ENCODE measurements around the gene CCRL2. TPM values are rescaled to one million over a fixed set of nuclear protein-coding genes. Genes with fewer than 3 reads are reported as not detected.

The CCRL2 gene
- not detected in 2 replicates for polyA plus RNA-seq (2014; cell fraction: cytosol; rRNA removed)
- polyA plus RNA-seq (2014; cell fraction: nucleus; rRNA removed): not detected in 2 replicates

DNA sequence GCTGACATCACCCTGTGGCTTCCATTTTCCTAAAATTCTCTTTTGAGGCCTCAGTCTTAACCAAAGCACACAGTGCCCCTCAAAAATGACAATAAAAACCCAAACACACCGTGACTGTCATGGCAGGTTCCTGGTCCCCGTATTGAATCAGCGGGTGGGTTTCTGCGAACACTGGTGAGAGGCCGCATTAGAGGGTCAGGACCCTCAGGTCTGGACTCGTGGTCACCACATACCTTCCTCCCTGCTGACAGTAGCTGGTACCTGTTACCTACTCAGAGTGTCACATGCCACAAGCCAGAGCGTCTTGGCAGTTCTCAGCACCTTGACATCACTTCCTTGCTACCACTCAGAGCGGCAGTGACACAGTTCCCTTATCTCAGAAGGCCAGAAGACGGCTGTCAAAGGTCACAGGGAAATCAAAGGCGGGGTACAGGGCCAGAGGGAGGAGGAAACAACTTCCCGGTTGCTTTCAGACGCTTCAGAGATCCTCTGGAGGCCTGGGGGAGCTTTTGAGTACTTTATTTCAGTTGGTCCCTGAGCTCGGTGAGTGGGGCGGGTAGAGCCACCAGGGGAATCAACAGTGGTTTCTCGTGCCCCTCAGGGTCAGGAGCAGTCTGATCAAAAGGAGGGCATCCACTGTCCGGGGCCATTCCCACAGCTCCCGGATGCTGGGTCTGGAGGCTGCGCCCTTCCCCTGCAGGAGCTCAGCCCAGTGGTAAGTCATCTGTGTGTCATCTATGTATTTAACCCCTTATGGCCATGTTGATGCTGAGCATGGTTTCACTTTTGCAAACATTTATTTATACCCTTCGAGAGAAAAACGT lies at the start of gene CCRL2, which contains the start of gene CCR5AS:
CCRL2 (plus strand) TSS at position 472 of the 824 bp plus-strand sequence. CDS start 821 bp downstream, outside the sequence.
CCR5AS (minus strand) TSS at position 279 of the 824 bp plus-strand sequence.
- DNase-seq (ENCODE audit: low spot score): no peak

- no peak for DNase-seq (ENCODE audit: low spot score)
These were observed 48.6 kb upstream of the CCRL2 start for GRCh38 chr3:46358466-46358865.

- DNase-seq (ENCODE audit: low spot score): no peak
These were observed 47.1 kb upstream of the CCRL2 start for GRCh38 chr3:46359733-46360493.

- DNase-seq (ENCODE audit: low spot score): no peak
These were observed 46.2 kb upstream of the CCRL2 start for GRCh38 chr3:46360907-46361306.

GRCh38 chr3:46361408-46362283 lies 45.4 kb upstream of the CCRL2 start:
- no peak for DNase-seq (ENCODE audit: low spot score)

- DNase-seq (ENCODE audit: low spot score): no peak
These were observed 42.0 kb upstream of the CCRL2 start for GRCh38 chr3:46365041-46365440.

DNA sequence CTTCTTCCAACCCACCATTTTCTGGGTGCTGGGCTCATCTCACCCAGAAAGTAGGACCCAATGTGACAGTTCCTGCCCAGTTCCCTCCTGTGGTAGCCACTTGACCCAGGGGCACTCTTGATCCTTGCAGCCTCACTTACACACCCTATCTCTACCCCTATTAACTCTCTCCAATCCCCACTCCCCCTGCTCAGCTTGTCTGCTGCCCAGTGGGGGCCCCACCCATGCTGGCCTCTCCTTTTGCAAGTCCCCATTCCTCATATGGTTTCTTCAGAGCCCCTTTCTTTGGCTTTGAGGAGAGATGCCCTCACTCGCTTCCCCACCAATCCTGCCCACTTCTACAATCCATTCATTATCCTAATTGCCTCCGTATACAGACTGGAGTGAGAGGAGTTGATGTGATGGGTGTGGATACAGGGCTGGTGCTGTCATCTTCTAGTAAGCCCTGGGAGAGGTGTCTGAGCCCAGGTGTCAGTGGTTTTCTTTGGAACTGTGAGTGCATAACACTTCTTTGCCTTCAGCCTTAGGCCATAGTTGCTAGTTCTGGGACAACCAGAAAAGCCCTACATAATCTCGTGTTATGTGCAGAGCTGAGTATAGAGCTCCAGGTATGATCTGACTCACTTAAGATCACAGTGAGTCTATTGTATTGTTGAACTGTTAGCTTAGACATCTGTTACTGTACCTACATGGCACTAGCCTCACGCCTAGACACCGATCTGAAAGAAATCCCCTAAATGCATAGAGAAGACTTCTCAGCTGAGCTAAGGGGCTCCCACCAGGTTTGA lies 41.1 kb upstream of the CCRL2 start:
- DNase-seq (ENCODE audit: low spot score): no peak

GRCh38 chr3:46367811-46368210 lies 39.2 kb upstream of the CCRL2 start:
- no peak for DNase-seq (ENCODE audit: low spot score)

- no peak for DNase-seq (ENCODE audit: low spot score)
These were observed 38.5 kb upstream of the CCRL2 start for GRCh38 chr3:46368569-46368968.

DNA sequence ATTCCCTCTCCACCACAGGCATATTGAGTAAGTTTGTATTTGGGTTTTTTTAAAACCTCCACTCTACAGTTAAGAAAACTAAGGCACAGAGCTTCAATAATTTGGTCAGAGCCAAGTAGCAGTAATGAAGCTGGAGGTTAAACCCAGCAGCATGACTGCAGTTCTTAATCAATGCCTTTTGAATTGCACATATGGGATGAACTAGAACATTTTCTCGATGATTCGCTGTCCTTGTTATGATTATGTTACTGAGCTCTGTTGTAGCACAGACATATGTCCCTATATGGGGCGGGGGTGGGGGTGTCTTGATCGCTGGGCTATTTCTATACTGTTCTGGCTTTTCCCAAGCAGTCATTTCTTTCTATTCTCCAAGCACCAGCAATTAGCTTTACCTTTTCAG lies 37.9 kb upstream of the CCRL2 start:
- no peak for DNase-seq (ENCODE audit: low spot score)

DNA sequence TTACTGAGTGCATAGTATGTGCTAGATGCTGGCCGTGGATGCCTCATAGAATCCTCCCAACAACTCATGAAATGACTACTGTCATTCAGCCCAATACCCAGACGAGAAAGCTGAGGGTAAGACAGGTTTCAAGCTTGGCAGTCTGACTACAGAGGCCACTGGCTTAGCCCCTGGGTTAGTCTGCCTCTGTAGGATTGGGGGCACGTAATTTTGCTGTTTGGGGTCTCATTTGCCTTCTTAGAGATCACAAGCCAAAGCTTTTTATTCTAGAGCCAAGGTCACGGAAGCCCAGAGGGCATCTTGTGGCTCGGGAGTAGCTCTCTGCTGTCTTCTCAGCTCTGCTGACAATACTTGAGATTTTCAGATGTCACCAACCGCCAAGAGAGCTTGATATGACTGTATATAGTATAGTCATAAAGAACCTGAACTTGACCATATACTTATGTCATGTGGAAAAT lies 37.4 kb upstream of the CCRL2 start:
- DNase-seq (ENCODE audit: low spot score): no peak

DNA sequence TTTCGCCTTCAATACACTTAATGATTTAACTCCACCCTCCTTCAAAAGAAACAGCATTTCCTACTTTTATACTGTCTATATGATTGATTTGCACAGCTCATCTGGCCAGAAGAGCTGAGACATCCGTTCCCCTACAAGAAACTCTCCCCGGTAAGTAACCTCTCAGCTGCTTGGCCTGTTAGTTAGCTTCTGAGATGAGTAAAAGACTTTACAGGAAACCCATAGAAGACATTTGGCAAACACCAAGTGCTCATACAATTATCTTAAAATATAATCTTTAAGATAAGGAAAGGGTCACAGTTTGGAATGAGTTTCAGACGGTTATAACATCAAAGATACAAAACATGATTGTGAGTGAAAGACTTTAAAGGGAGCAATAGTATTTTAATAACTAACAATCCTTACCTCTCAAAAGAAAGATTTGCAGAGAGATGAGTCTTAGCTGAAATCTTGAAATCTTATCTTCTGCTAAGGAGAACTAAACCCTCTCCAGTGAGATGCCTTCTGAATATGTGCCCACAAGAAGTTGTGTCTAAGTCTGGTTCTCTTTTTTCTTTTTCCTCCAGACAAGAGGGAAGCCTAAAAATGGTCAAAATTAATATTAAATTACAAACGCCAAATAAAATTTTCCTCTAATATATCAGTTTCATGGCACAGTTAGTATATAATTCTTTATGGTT lies 36.1 kb upstream of the CCRL2 start, which contains the start of gene CCR5:
CCR5 (plus strand) TSS at position 108 of the 680 bp plus-strand sequence. CDS start 1,957 bp downstream, outside the sequence.
- no peak for DNase-seq (ENCODE audit: low spot score)

DNA sequence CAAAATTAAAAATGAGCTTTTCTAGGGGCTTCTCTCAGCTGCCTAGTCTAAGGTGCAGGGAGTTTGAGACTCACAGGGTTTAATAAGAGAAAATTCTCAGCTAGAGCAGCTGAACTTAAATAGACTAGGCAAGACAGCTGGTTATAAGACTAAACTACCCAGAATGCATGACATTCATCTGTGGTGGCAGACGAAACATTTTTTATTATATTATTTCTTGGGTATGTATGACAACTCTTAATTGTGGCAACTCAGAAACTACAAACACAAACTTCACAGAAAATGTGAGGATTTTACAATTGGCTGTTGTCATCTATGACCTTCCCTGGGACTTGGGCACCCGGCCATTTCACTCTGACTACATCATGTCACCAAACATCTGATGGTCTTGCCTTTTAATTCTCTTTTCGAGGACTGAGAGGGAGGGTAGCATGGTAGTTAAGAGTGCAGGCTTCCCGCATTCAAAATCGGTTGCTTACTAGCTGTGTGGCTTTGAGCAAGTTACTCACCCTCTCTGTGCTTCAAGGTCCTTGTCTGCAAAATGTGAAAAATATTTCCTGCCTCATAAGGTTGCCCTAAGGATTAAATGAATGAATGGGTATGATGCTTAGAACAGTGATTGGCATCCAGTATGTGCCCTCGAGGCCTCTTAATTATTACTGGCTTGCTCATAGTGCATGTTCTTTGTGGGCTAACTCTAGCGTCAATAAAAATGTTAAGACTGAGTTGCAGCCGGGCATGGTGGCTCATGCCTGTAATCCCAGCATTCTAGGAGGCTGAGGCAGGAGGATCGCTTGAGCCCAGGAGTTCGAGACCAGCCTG lies 35.3 kb upstream of the CCRL2 start:
- no peak for DNase-seq (ENCODE audit: low spot score)

- DNase-seq (ENCODE audit: low spot score): no peak
These were observed 34.3 kb upstream of the CCRL2 start for GRCh38 chr3:46372492-46373359.

DNA sequence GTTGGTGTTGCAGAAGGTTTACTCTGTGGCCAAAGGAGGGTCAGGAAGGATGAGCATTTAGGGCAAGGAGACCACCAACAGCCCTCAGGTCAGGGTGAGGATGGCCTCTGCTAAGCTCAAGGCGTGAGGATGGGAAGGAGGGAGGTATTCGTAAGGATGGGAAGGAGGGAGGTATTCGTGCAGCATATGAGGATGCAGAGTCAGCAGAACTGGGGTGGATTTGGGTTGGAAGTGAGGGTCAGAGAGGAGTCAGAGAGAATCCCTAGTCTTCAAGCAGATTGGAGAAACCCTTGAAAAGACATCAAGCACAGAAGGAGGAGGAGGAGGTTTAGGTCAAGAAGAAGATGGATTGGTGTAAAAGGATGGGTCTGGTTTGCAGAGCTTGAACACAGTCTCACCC lies 32.3 kb upstream of the CCRL2 start:
- DNase-seq (ENCODE audit: low spot score): no peak

DNA sequence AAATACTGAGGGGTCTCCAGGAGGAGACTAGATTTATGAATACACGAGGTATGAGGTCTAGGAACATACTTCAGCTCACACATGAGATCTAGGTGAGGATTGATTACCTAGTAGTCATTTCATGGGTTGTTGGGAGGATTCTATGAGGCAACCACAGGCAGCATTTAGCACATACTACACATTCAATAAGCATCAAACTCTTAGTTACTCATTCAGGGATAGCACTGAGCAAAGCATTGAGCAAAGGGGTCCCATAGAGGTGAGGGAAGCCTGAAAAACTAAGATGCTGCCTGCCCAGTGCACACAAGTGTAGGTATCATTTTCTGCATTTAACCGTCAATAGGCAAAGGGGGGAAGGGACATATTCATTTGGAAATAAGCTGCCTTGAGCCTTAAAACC lies 31.8 kb upstream of the CCRL2 start:
- DNase-seq (ENCODE audit: low spot score): no peak

DNA sequence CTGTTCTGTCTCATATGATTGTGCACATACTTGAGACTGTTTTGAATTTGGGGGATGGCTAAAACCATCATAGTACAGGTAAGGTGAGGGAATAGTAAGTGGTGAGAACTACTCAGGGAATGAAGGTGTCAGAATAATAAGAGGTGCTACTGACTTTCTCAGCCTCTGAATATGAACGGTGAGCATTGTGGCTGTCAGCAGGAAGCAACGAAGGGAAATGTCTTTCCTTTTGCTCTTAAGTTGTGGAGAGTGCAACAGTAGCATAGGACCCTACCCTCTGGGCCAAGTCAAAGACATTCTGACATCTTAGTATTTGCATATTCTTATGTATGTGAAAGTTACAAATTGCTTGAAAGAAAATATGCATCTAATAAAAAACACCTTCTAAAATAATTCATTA lies 31.2 kb upstream of the CCRL2 start:
- DNase-seq (ENCODE audit: low spot score): no peak

DNA sequence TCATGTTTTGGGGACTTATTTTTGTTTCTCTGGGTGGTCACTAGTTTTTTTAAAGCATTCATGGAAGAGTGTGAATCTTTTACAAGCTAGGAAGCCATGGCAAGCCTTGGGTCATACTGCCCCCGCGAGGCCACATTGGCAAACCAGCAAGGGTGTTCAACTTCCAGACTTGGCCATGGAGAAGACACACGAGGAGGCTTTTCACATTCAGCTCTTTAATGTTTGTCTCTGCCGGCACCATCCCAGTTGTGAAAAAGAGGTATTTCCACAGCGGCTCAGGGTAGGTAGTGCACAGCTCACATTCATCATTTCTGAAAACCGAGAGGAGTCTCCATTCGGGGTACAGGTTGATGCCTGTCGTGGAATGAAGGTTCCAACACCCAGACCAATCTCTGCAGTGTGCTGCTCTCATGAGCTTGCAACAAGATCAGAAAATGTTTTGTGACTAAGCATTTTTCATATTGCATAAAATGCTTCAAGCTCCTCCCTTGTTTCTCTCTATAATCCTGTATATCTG lies 28.6 kb upstream of the CCRL2 start:
- DNase-seq (ENCODE audit: low spot score): peak; percentile 2

Measured in SK-N-DZ (cell line).